Stimulated activated memory B cell treated with anti-CD40 and anti-IgM and Interleukin-4, amounts not matched to agents 10 μg/mL and 1 μg/mL and 100 μg/mL, for 72 hours (primary cell): ENCODE measurements around the gene ARHGEF28.

ENCODE experiments used
- ATAC-seq: fragments of 150-1000 bp; cut with Tn5 transposase; 2 replicates; pipeline ENCODE4 v1.10.0; 2021
- H3K27ac Mint-ChIP-seq: one replicate; pipeline ENCODE4 v1.8.0; 2022; ENCODE audit warnings: mild to moderate bottlenecking, mixed read lengths
- H3K27me3 Mint-ChIP-seq: one replicate; pipeline ENCODE4 v1.8.0; 2022; ENCODE audit warnings: mixed read lengths
- H3K36me3 Mint-ChIP-seq: one replicate; pipeline ENCODE4 v1.8.0; 2022; ENCODE audit warnings: mixed read lengths
- H3K4me1 Mint-ChIP-seq: one replicate; pipeline ENCODE4 v1.8.0; 2022; ENCODE audit warnings: mixed read lengths
- H3K4me3 Mint-ChIP-seq: one replicate; pipeline ENCODE4 v1.8.0; 2022; ENCODE audit warnings: mild to moderate bottlenecking, moderate library complexity, mixed read lengths
- H3K9me3 Mint-ChIP-seq: one replicate; pipeline ENCODE4 v1.8.0; 2022; ENCODE audit warnings: mixed read lengths

The ARHGEF28 gene

GRCh38 chr5:73780302-73781080 lies 154.5 kb downstream of the ARHGEF28 start:
- H3K36me3 Mint-ChIP-seq, result no peaks in the 10 kb centered on the region
- no peak for ATAC-seq
- no peak overlapping the region for H3K4me3 Mint-ChIP-seq
- peaks cover 11% of the 10 kb centered on the region for H3K27me3 Mint-ChIP-seq
- H3K9me3 Mint-ChIP-seq, result no peaks in the 10 kb centered on the region
- no peaks in the 10 kb centered on the region for H3K4me1 Mint-ChIP-seq
- H3K27ac Mint-ChIP-seq, result no peak overlapping the region

- Mint-ChIP-seq H3K9me3 (no peaks in the 10 kb centered on the region), H3K4me1 (no peaks in the 10 kb centered on the region), H3K36me3 (no peaks in the 10 kb centered on the region), H3K27ac (no peak overlapping the region), H3K27me3 (peaks cover 11% of the 10 kb centered on the region), H3K4me3 (no peak overlapping the region)
- no peak for ATAC-seq
Observed at GRCh38 chr5:73781107-73781768, 155.2 kb downstream of the ARHGEF28 start.

- no peaks in the 10 kb centered on the region for H3K36me3 Mint-ChIP-seq
- H3K27me3 Mint-ChIP-seq, result peaks cover 11% of the 10 kb centered on the region
- H3K9me3 Mint-ChIP-seq, result no peaks in the 10 kb centered on the region
- no peak overlapping the region for H3K27ac Mint-ChIP-seq
- no peaks in the 10 kb centered on the region for H3K4me1 Mint-ChIP-seq
- no peak overlapping the region for H3K4me3 Mint-ChIP-seq
- ATAC-seq, result no peak
Observed at GRCh38 chr5:73783828-73784227, 157.8 kb downstream of the ARHGEF28 start.

- no peaks in the 10 kb centered on the region for H3K4me1 Mint-ChIP-seq
- ATAC-seq, result no peak
- no peak overlapping the region for H3K4me3 Mint-ChIP-seq
- H3K27ac Mint-ChIP-seq, result no peak overlapping the region
- H3K27me3 Mint-ChIP-seq, result peaks cover 11% of the 10 kb centered on the region
- H3K36me3 Mint-ChIP-seq, result no peaks in the 10 kb centered on the region
- H3K9me3 Mint-ChIP-seq, result no peaks in the 10 kb centered on the region
Observed at GRCh38 chr5:73786043-73786831, 160.2 kb downstream of the ARHGEF28 start.

- no peaks in the 10 kb centered on the region for H3K9me3 Mint-ChIP-seq
- H3K27me3 Mint-ChIP-seq, result peaks cover 10% of the 10 kb centered on the region
- H3K27ac Mint-ChIP-seq, result no peak overlapping the region
- H3K36me3 Mint-ChIP-seq, result no peaks in the 10 kb centered on the region
- no peak overlapping the region for H3K4me3 Mint-ChIP-seq
- H3K4me1 Mint-ChIP-seq, result no peaks in the 10 kb centered on the region
- no peak for ATAC-seq
Observed at GRCh38 chr5:73789851-73790281, 163.9 kb downstream of the ARHGEF28 start.

- ATAC-seq, result no peak
- Mint-ChIP-seq H3K27ac (no peak overlapping the region), H3K4me1 (no peaks in the 10 kb centered on the region), H3K36me3 (no peaks in the 10 kb centered on the region), H3K27me3 (peaks cover 17% of the 10 kb centered on the region), H3K9me3 (no peaks in the 10 kb centered on the region), H3K4me3 (no peak overlapping the region)
Observed at GRCh38 chr5:73791389-73791788, 165.4 kb downstream of the ARHGEF28 start.

- Mint-ChIP-seq H3K36me3 (no peaks in the 10 kb centered on the region), H3K9me3 (no peaks in the 10 kb centered on the region), H3K4me1 (no peaks in the 10 kb centered on the region), H3K27ac (no peak overlapping the region), H3K4me3 (no peak overlapping the region), H3K27me3 (peaks cover 26% of the 10 kb centered on the region)
- peak; percentile 67 for ATAC-seq
Observed at GRCh38 chr5:73792687-73793320, 166.8 kb downstream of the ARHGEF28 start.

- Mint-ChIP-seq H3K36me3 (no peaks in the 10 kb centered on the region), H3K27ac (no peak overlapping the region), H3K4me1 (no peaks in the 10 kb centered on the region), H3K9me3 (no peaks in the 10 kb centered on the region), H3K4me3 (no peak overlapping the region), H3K27me3 (peaks cover 37% of the 10 kb centered on the region)
- no peak for ATAC-seq
Observed at GRCh38 chr5:73793911-73794310, 167.9 kb downstream of the ARHGEF28 start.

- peak; percentile 47 for ATAC-seq
- Mint-ChIP-seq H3K27ac (no peak overlapping the region), H3K4me1 (no peaks in the 10 kb centered on the region)
Observed at GRCh38 chr5:73796164-73797131, 170.5 kb downstream of the ARHGEF28 start.

GRCh38 chr5:73797132-73797510 lies 171.1 kb downstream of the ARHGEF28 start:
- no peaks in the 10 kb centered on the region for H3K9me3 Mint-ChIP-seq
- no peak overlapping the region for H3K27ac Mint-ChIP-seq
- no peak overlapping the region for H3K4me3 Mint-ChIP-seq
- ATAC-seq, result no peak
- H3K4me1 Mint-ChIP-seq, result no peaks in the 10 kb centered on the region
- H3K27me3 Mint-ChIP-seq, result peaks cover 60% of the 10 kb centered on the region
- no peaks in the 10 kb centered on the region for H3K36me3 Mint-ChIP-seq

More at GRCh38 chr5:73796164-73797131, 170.5 kb downstream of the ARHGEF28 start:
- Mint-ChIP-seq H3K36me3 (no peaks in the 10 kb centered on the region), H3K4me3 (no peak overlapping the region), H3K27me3 (peaks cover 60% of the 10 kb centered on the region), H3K9me3 (no peaks in the 10 kb centered on the region)

- Mint-ChIP-seq H3K4me1 (no peaks in the 10 kb centered on the region), H3K9me3 (no peaks in the 10 kb centered on the region), H3K27ac (no peak overlapping the region), H3K4me3 (no peak overlapping the region), H3K27me3 (peaks cover 50% of the 10 kb centered on the region), H3K36me3 (no peaks in the 10 kb centered on the region)
- peak; percentile 59 for ATAC-seq
Observed at GRCh38 chr5:73799401-73799972, 173.5 kb downstream of the ARHGEF28 start.

- ATAC-seq, result no peak
- Mint-ChIP-seq H3K27me3 (peaks cover 39% of the 10 kb centered on the region), H3K9me3 (no peaks in the 10 kb centered on the region), H3K36me3 (no peaks in the 10 kb centered on the region), H3K4me1 (no peaks in the 10 kb centered on the region), H3K4me3 (no peak overlapping the region), H3K27ac (no peak overlapping the region)
Observed at GRCh38 chr5:73801686-73802085, 175.7 kb downstream of the ARHGEF28 start.

- Mint-ChIP-seq H3K4me3 (no peak overlapping the region), H3K4me1 (no peaks in the 10 kb centered on the region), H3K27ac (no peak overlapping the region), H3K9me3 (no peaks in the 10 kb centered on the region), H3K27me3 (peaks cover 7% of the 10 kb centered on the region), H3K36me3 (no peaks in the 10 kb centered on the region)
- ATAC-seq, result no peak
Observed at GRCh38 chr5:73805449-73805848, 179.5 kb downstream of the ARHGEF28 start.

GRCh38 chr5:73808911-73809310 lies 182.9 kb downstream of the ARHGEF28 start:
- H3K4me3 Mint-ChIP-seq, result no peak overlapping the region
- no peak overlapping the region for H3K27ac Mint-ChIP-seq
- peaks cover 9% of the 10 kb centered on the region for H3K27me3 Mint-ChIP-seq
- H3K4me1 Mint-ChIP-seq, result no peaks in the 10 kb centered on the region
- ATAC-seq, result no peak
- H3K36me3 Mint-ChIP-seq, result no peaks in the 10 kb centered on the region
- no peaks in the 10 kb centered on the region for H3K9me3 Mint-ChIP-seq
